ENCODE data around the gene NDUFB10. TPM values are rescaled to one million over a fixed set of nuclear protein-coding genes. Genes with fewer than 3 reads are reported as not detected.

Gene NDUFB10
- total RNA-seq, 1 donor from 2014 or later, result 123 TPM

Other genes with a start within 250 kb of the NDUFB10 start
- gene NME3, start 188.0 kb upstream of the NDUFB10 start, total RNA-seq, result 33.3 and 34.3 TPM in 2 replicates
- 29.2 and 34.1 TPM in 2 replicates for gene EME2, start 186.7 kb upstream of the NDUFB10 start, total RNA-seq
- gene MRPS34, start 186.4 kb upstream of the NDUFB10 start, total RNA-seq, result 121 and 131 TPM in 2 replicates
- 29.5 and 32.7 TPM in 2 replicates for gene SPSB3, start 177.0 kb upstream of the NDUFB10 start, total RNA-seq
- gene NUBP2, start 176.6 kb upstream of the NDUFB10 start, total RNA-seq, result 55.1 and 55.6 TPM in 2 replicates
- gene IGFALS, start 165.8 kb upstream of the NDUFB10 start, total RNA-seq, result 0.11 TPM in 1 of 2 replicates, not detected in the other
- gene HAGH, start 132.7 kb upstream of the NDUFB10 start, total RNA-seq, result 43.4 and 46.1 TPM in 2 replicates
- gene FAHD1, start 132.3 kb upstream of the NDUFB10 start, total RNA-seq, result 10.5 and 11.6 TPM in 2 replicates
- not detected in 2 replicates for gene MEIOB, start 87.4 kb upstream of the NDUFB10 start, total RNA-seq
- not detected in 2 replicates for gene HS3ST6, start 41.1 kb upstream of the NDUFB10 start, total RNA-seq
- gene MSRB1, start 16.3 kb upstream of the NDUFB10 start, total RNA-seq, result 14.0 and 14.1 TPM in 2 replicates
- gene RPL3L, start 4.8 kb upstream of the NDUFB10 start, total RNA-seq, result not detected in 2 replicates
- 2,826 and 2,856 TPM in 2 replicates for gene RPS2, start 5.3 kb downstream of the NDUFB10 start, total RNA-seq
- 0.18 TPM in 1 of 2 replicates, not detected in the other for gene RNF151, start 7.3 kb downstream of the NDUFB10 start, total RNA-seq
- 36.7 and 38.2 TPM in 2 replicates for gene TBL3, start 12.5 kb downstream of the NDUFB10 start, total RNA-seq
- 0.25 and 0.55 TPM in 2 replicates for gene NOXO1, start 21.9 kb downstream of the NDUFB10 start, total RNA-seq
- gene GFER, start 24.7 kb downstream of the NDUFB10 start, total RNA-seq, result 24.4 and 27.1 TPM in 2 replicates
- gene SYNGR3, start 30.4 kb downstream of the NDUFB10 start, total RNA-seq, result 4.9 and 5.3 TPM in 2 replicates
- 58.9 and 63.6 TPM in 2 replicates for gene ZNF598, start 50.3 kb downstream of the NDUFB10 start, total RNA-seq
- gene NPW, start 60.2 kb downstream of the NDUFB10 start, total RNA-seq, result 0.70 and 0.80 TPM in 2 replicates
- 2.2 and 3.1 TPM in 2 replicates for gene NHERF2, start 67.4 kb downstream of the NDUFB10 start, total RNA-seq
- 32.9 and 33.2 TPM in 2 replicates for gene NTHL1, start 88.3 kb downstream of the NDUFB10 start, total RNA-seq
- gene TSC2, start 88.4 kb downstream of the NDUFB10 start, total RNA-seq, result 96.9 and 110 TPM in 2 replicates
- gene PKD1, start 176.4 kb downstream of the NDUFB10 start, total RNA-seq, result 68.5 and 77.3 TPM in 2 replicates
- gene RAB26, start 189.1 kb downstream of the NDUFB10 start, total RNA-seq, result 0.59 TPM in 1 of 2 replicates, not detected in the other
- 57.6 and 62.8 TPM in 2 replicates for gene TRAF7, start 196.2 kb downstream of the NDUFB10 start, total RNA-seq
- 0.16 and 0.20 TPM in 2 replicates for gene CASKIN1, start 237.1 kb downstream of the NDUFB10 start, total RNA-seq
- gene MLST8, start 245.9 kb downstream of the NDUFB10 start, total RNA-seq, result 38.4 and 39.4 TPM in 2 replicates